ENCODE results near the gene SFXN5.

SFXN5 gene

GRCh38 chr2:72942293-72942692 is 129.2 kb downstream of the SFXN5 start:
- Histone ChIP-seq H3K4me1 (ENCODE audit: control insufficient read depth, insufficient read depth, low read length) (peaks cover 5% of the 10 kb centered on the region; the same call in 1 of the 2 replicates), H3K4me3 (ENCODE audit: low read depth, low read length) (no peak overlapping the region), H3K9me3 (ENCODE audit: control insufficient read depth, insufficient read depth, low read depth, low read length) (no peaks in the 10 kb centered on the region), H3K27ac (ENCODE audit: extremely low read depth, low read depth, low read length) (no peak overlapping the region), H3K36me3 (ENCODE audit: control insufficient read depth in 2 of 2, insufficient read depth in 1 of 2, low read length in 2 of 2) (peaks cover 0 to 2% of the 10 kb centered on the region in 2 experiments; a peak in 1 of 3 replicates)
- ChIA-PET POLR2A (no interaction called here), CTCF (interaction anchor here (3.2 kb wide), 1 partner anchor 49 kb away, joined by 12 read pairs; no protein-coding TSS in a partner anchor)
- TF ChIP-seq ZNF169 (tag by site-specific recombination; IDR thresholded peaks at IDR 0.05) (no peak), PBX3 (CRISPR knock-in tag; IDR thresholded peaks at IDR 0.05) (no peak), ZNF639 (tag by site-specific recombination; IDR thresholded peaks at IDR 0.05) (no peak), ZNF324 (tag by site-specific recombination; IDR thresholded peaks at IDR 0.05) (no peak), KLF1 (tag by site-specific recombination; IDR thresholded peaks at IDR 0.05) (no peak), PRDM10 (tag by site-specific recombination; IDR thresholded peaks at IDR 0.05) (no peak), ZNF214 (tag by site-specific recombination; IDR thresholded peaks at IDR 0.05; ENCODE audit: borderline replicate concordance) (no peak), ZNF664 (tag by site-specific recombination; IDR thresholded peaks at IDR 0.05) (no peak), ZNF148 (tag by site-specific recombination; IDR thresholded peaks at IDR 0.05; ENCODE audit: borderline replicate concordance) (no peak), ZXDB (tag by site-specific recombination; IDR thresholded peaks at IDR 0.05) (no peak), KLF8 (tag by site-specific recombination; IDR thresholded peaks at IDR 0.05) (no peak), ZNF488 (tag by site-specific recombination; IDR thresholded peaks at IDR 0.05) (no peak), IKZF3 (tag by site-specific recombination; IDR thresholded peaks at IDR 0.05) (no peak), ZNF121 (tag by site-specific recombination; IDR thresholded peaks at IDR 0.05) (no peak), KLF10 (tag by site-specific recombination; IDR thresholded peaks at IDR 0.05) (no peak), SP2 (tag by site-specific recombination; IDR thresholded peaks at IDR 0.05) (no peak), ZNF660 (tag by site-specific recombination; IDR thresholded peaks at IDR 0.05) (no peak), ZNF558 (tag by site-specific recombination; IDR thresholded peaks at IDR 0.05) (no peak)

Data from HEK293 (cell line).